IPS-15b (cell line): ENCODE measurements around the gene JDP2.

ENCODE experiments used
- H3K27me3 ChIP-seq: one replicate; pipeline ENCODE4 v1.6.1; 2013; ENCODE audit warnings: low read length; ENCODE audit not compliant: control insufficient read depth, insufficient read depth
- H3K36me3 ChIP-seq: one replicate; pipeline ENCODE4 v1.6.1; 2013; ENCODE audit warnings: low read length; ENCODE audit not compliant: control insufficient read depth, insufficient read depth
- H3K4me1 ChIP-seq: one replicate; pipeline ENCODE4 v1.6.1; 2013; ENCODE audit warnings: mild to moderate bottlenecking, low read length; ENCODE audit not compliant: control insufficient read depth, insufficient read depth
- H3K4me3 ChIP-seq: one replicate; pipeline ENCODE4 v1.5.1; 2013; ENCODE audit warnings: low read depth, low read length
- H3K9ac ChIP-seq: one replicate; pipeline ENCODE4 v1.6.1; 2013; ENCODE audit warnings: low read depth, mild to moderate bottlenecking, low read length
- H3K9me3 ChIP-seq: one replicate; pipeline ENCODE4 v1.6.1; 2013; ENCODE audit warnings: mild to moderate bottlenecking, low read length; ENCODE audit not compliant: control insufficient read depth, insufficient read depth

Gene JDP2

DNA sequence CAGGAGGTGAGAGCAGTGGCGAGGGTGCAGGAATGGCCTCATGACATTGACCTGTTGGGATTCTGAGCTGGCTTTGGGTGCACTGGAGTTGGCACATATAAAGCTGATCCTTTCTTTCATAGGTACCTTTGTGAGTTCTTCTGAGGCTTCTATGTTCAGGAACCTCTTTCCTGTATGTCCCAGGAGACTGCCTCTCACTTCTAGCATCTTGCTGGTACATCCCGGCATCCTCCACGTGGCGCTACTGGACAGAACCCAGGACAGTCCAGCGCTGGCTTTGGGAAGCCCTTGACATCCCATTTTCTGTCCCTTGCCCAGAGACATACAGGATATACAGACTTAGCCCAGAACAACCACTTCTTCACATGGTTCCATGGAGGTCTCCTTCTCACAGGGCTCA lies 50.1 kb downstream of the JDP2 start:
- Histone ChIP-seq H3K4me3 (no peak overlapping the region), H3K4me1 (peaks cover 6% of the 10 kb centered on the region), H3K9ac (no peak overlapping the region), H3K36me3 (no peaks in the 10 kb centered on the region), H3K9me3 (no peaks in the 10 kb centered on the region), H3K27me3 (no peaks in the 10 kb centered on the region)

DNA sequence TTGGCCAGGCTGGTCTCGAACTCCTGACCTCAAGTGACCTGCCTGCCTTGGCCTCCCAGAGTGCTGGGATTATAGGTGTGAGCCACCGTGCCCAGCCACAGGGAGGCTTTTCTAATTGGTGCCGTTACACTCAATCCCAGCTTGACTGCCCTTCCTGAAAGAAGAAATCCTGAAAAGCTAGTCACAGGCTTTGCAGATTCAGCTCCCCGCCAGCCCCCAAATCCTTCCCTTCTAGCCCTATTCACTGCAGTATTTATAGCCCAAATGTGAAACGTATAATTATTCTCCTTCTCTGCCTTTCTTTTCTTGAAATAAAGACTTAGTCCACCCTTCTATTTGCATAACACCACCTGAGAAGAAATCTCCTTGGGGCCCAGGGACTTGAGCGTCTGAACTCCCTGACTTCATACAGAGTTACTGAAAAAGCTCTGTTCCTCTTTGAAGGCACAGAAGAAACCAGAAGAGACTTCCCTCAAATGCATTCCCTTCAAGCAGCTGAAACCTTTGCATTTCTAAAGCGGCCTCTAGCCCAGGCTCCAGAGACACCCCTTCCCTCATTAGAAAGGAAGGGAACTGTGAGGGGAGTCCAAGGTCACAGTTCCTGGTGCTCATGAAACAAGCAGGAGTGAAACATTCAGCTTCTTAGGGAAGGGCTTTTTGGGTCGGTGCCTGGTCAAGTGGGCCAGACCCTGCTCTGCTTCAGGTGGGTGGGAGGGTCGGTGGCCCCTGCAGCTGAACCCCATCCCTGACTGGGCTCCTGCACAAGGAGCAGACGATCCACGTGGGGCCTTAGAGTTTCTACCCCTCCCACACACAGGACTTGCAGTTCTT lies 52.2 kb downstream of the JDP2 start:
- peaks cover 4% of the 10 kb centered on the region for H3K4me1 ChIP-seq
- no peak overlapping the region for H3K9ac ChIP-seq
- no peaks in the 10 kb centered on the region for H3K9me3 ChIP-seq
- no peaks in the 10 kb centered on the region for H3K27me3 ChIP-seq
- no peak overlapping the region for H3K4me3 ChIP-seq
- H3K36me3 ChIP-seq, result no peaks in the 10 kb centered on the region

- H3K9me3 ChIP-seq, result no peaks in the 10 kb centered on the region
- H3K36me3 ChIP-seq, result no peaks in the 10 kb centered on the region
- peaks cover 4% of the 10 kb centered on the region for H3K4me1 ChIP-seq
- no peaks in the 10 kb centered on the region for H3K27me3 ChIP-seq
- H3K9ac ChIP-seq, result no peak overlapping the region
- no peak overlapping the region for H3K4me3 ChIP-seq
Measured at GRCh38 chr14:75482366-75482765, 54.5 kb downstream of the JDP2 start.

DNA sequence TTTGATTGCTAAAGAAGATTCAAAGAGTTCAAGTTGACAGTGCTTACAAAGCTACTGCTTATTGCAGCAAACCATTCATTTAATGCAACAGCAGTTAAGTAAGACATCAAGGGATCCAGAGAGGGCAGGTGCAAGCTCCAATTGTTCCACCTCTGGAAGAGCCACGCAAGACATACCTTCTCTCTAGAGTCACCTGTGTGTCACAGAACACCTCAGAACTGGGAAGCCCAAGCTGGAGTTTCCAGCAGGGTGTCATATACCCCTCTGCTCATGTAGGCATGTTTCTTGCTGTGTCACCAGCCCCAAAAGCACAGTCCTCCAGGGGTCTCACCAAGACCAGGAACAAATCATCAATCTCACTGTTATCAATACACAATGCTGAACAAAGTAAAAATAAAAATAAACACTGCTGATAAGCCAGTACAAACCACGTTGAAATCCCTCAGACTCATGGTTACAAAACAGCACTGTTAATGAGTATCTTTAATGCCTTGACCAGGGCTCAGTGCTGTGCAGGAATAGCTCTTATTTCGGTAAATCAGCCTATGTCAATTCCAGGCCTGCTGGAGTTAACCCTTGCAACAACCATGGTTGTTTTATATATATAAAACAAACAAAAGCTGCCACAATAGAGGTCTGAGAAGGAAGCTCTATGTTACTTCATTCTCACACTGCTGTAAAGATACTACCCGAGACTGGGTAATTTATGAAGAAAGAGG lies 57.0 kb downstream of the JDP2 start:
- H3K4me1 ChIP-seq, result peaks cover 4% of the 10 kb centered on the region
- H3K27me3 ChIP-seq, result no peaks in the 10 kb centered on the region
- H3K36me3 ChIP-seq, result no peaks in the 10 kb centered on the region
- no peak overlapping the region for H3K9ac ChIP-seq
- no peaks in the 10 kb centered on the region for H3K9me3 ChIP-seq
- H3K4me3 ChIP-seq, result no peak overlapping the region

DNA sequence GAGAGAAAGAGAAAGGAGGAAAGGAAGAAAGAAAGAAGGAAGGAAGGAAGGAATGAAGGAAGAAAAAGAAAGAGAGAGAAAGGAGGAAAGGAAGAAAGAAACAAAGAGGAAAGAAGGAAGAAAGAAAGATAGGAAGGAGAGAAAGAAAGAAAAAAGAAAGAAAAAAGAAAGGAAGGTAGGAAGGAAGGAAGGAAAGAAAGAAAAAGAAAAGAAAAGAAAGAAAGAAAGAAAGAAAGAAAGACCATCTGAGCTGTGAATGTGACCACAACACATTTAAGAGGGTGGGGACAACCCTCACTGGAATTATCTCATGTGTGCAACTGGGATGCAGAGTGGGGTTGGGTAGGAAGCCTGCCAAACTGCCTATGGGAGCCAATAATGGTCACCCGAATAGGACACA lies 58.5 kb downstream of the JDP2 start:
- Histone ChIP-seq H3K4me3 (no peak overlapping the region), H3K9me3 (no peaks in the 10 kb centered on the region)

GRCh38 chr14:75487155-75487671 lies 59.4 kb downstream of the JDP2 start:
- Histone ChIP-seq H3K36me3 (no peaks in the 10 kb centered on the region), H3K4me3 (no peak overlapping the region), H3K9me3 (no peaks in the 10 kb centered on the region), H3K4me1 (no peaks in the 10 kb centered on the region), H3K9ac (no peak overlapping the region), H3K27me3 (no peaks in the 10 kb centered on the region)

More for the DNA sequence above, 58.5 kb downstream of the JDP2 start:
- H3K4me1 ChIP-seq, result no peaks in the 10 kb centered on the region
- no peaks in the 10 kb centered on the region for H3K27me3 ChIP-seq
- no peak overlapping the region for H3K9ac ChIP-seq
- H3K36me3 ChIP-seq, result no peaks in the 10 kb centered on the region

DNA sequence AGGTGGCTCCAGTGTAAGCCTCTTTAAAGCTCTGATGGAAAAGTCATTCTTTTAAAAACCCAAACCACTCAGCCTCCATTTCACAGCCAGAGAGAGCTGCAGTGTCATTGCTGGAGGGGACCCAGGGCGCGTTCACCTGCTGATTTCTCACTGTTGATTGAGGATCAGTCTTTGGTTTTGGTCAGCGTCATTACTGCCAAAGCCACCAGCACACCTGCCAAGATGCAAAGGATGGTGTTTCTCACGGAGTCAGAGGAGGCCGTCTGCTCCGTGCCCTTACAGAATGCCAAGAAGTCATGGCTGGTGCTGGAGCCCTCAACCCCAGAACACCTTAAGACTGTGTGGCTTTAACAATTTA lies 61.6 kb downstream of the JDP2 start:
- H3K4me3 ChIP-seq, result no peak overlapping the region
- H3K4me1 ChIP-seq, result no peaks in the 10 kb centered on the region
- H3K9ac ChIP-seq, result no peak overlapping the region
- no peaks in the 10 kb centered on the region for H3K9me3 ChIP-seq
- H3K27me3 ChIP-seq, result no peaks in the 10 kb centered on the region
- no peaks in the 10 kb centered on the region for H3K36me3 ChIP-seq

DNA sequence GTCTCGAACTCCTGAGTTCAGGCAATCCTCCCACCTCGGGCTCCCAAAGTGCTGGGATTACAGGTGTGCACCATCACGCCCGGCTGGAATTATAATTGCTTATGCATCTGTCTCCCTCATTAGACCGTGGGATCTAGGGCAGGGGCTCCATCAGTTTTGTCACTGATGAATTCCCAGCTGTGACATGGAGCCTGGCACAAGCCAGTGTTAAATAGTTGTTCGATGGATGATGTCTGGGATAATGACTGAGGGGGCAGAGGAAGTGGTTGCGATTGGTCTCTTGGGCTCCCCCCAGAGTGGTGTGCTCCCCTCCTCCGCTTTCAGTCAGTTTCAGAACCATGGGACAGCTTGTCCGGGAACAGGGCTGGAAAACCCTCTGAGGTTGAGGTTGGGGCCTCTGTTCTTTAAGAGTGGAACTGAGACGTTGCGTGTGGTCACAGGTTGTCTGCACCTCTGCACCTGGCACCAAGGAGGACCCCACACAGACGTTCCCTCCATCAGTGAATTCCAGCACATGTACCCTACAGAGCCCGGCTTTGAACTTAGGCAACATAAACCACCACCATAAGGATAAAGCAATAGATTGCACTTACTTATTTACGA lies 63.7 kb downstream of the JDP2 start:
- H3K4me3 ChIP-seq, result no peak overlapping the region
- H3K36me3 ChIP-seq, result no peaks in the 10 kb centered on the region
- H3K27me3 ChIP-seq, result no peaks in the 10 kb centered on the region
- H3K9ac ChIP-seq, result no peak overlapping the region
- no peaks in the 10 kb centered on the region for H3K4me1 ChIP-seq
- H3K9me3 ChIP-seq, result no peaks in the 10 kb centered on the region

GRCh38 chr14:75492832-75493591 lies 65.2 kb downstream of the JDP2 start:
- Histone ChIP-seq H3K27me3 (no peaks in the 10 kb centered on the region), H3K9ac (no peak overlapping the region), H3K4me3 (no peak overlapping the region)

GRCh38 chr14:75493592-75494087 lies 65.8 kb downstream of the JDP2 start:
- H3K36me3 ChIP-seq, result peaks cover 2% of the 10 kb centered on the region
- H3K9ac ChIP-seq, result no peak overlapping the region
- H3K4me1 ChIP-seq, result no peaks in the 10 kb centered on the region
- no peak overlapping the region for H3K4me3 ChIP-seq
- H3K27me3 ChIP-seq, result no peaks in the 10 kb centered on the region
- H3K9me3 ChIP-seq, result no peaks in the 10 kb centered on the region

More at GRCh38 chr14:75492832-75493591, 65.2 kb downstream of the JDP2 start:
- Histone ChIP-seq H3K9me3 (no peaks in the 10 kb centered on the region), H3K36me3 (peaks cover 2% of the 10 kb centered on the region), H3K4me1 (no peaks in the 10 kb centered on the region)

GRCh38 chr14:75494896-75495295 lies 67.1 kb downstream of the JDP2 start:
- no peaks in the 10 kb centered on the region for H3K27me3 ChIP-seq
- no peaks in the 10 kb centered on the region for H3K4me1 ChIP-seq
- H3K4me3 ChIP-seq, result no peak overlapping the region

More at GRCh38 chr14:75494896-75495295, 67.1 kb downstream of the JDP2 start:
- Histone ChIP-seq H3K9me3 (no peaks in the 10 kb centered on the region), H3K36me3 (peaks cover 2% of the 10 kb centered on the region), H3K9ac (no peak overlapping the region)
